Ovary (tissue), 9 donors: ENCODE results near the gene TBPL2. TPM values are rescaled to one million over a fixed set of nuclear protein-coding genes. Genes with fewer than 3 reads are reported as not detected.
"Not testable (repeated sequence)": the region's sequence is repeated elsewhere in the genome, so short reads cannot be mapped to it uniquely, and the experiment has no call there.

ENCODE experiments used
- DNase-seq, 5 donors: peaks; one replicate each; pipeline ENCODE4 v3.0.0-alpha.2; 2019 to 2020
- H3K27ac ChIP-seq, 2 donors: fragments of 200-600 bp; one replicate each; pipeline versions ENCODE4 v1.5.1 to v1.8.0; 2019 to 2022
- H3K27me3 ChIP-seq: fragments of 200-600 bp; one replicate; pipeline ENCODE4 v1.8.0; 2022
- H3K36me3 ChIP-seq: fragments of 200-600 bp; sonication (generic); one replicate; pipeline ENCODE4 v1.5.1; 2019
- H3K4me1 ChIP-seq: one replicate; pipeline ENCODE4 v1.8.1; 2013; ENCODE audit warnings: mild to moderate bottlenecking, moderate library complexity; ENCODE audit not compliant: insufficient read depth
- H3K4me3 ChIP-seq: fragments of 200-600 bp; sonication (generic); one replicate; pipeline ENCODE4 v1.5.1; 2017
- H3K9me3 ChIP-seq, 2 donors: fragments of 200-600 bp in 1 of 2; sonication (generic) in 1 of 2; one replicate each; pipeline versions ENCODE4 v1.5.1 to v1.8.1; 2013 to 2019; ENCODE audit warnings: mild to moderate bottlenecking in 1 of 2, moderate library complexity in 1 of 2
- EP300 ChIP-seq: sonication (generic); formaldehyde crosslinking; IDR thresholded peaks from one replicate; pipeline ENCODE4 v1.6.1; 2017; ENCODE audit warnings: antibody characterized with exemption
- POLR2A ChIP-seq: fragments of 450-650 bp; IDR thresholded peaks from one replicate; pipeline ENCODE4 v1.6.1; 2017; ENCODE audit warnings: antibody characterized with exemption, mild to moderate bottlenecking, moderate library complexity
- WGBS, 3 donors: extraction: QIAGEN DNeasy Blood & Tissue Kit in 1 of 3; methylation state at CpG; one replicate each; pipeline versions ENCODE4 v1.1.5 to v1.1.7; 2013 to 2017; 5-methylcytosine and 5-hydroxymethylcytosine counted together
- intact Hi-C, 4 donors: fragments of 100-400 bp; cut with DNase I; formaldehyde crosslinking; loops; one replicate each; pipeline versions ENCODE4 v1.11.0 to v1.15.1; 2022 to 2023
- polyA plus RNA-seq, 2 donors: library from polyadenylated mRNA; stranded (reverse); fragments of 200-250 nt in 1 of 2; fragments of 350-450 nt in 1 of 2; fragmentation: Illumina TruSeq in 1 of 2; extraction: RNeasy Lipid Tissue Mini Kit (QIAGEN cat#74804) in 1 of 2; gene quantifications; one replicate each; pipeline ENCODE4 v1.2.3, GENCODE V29; 2013 to 2014
- total RNA-seq, 7 donors: library from RNA; depleted of rRNA in 2 of 7; stranded (reverse); fragments of >200 nt in 2 of 7; fragmentation: NEBNext Ultra II Directional in 3 of 7; extraction: Animal tissue kit (Norgen Biotek cat#: 25700) in 3 of 7; gene quantifications; one replicate each; pipeline versions ENCODE4 v1.1.0 to v1.2.4, GENCODE V29; 2016 to 2023
- TF ChIP-seq, protein P1 (sequence below), 3 donors: fragments of 450-650 bp in 2 of 3; fragments of 200-600 bp in 1 of 3; IDR thresholded peaks; one replicate each; pipeline versions ENCODE4 v1.5.1 to v1.8.0; 2016 to 2022; ENCODE audit warnings: antibody characterized with exemption in 3 of 3, mild to moderate bottlenecking in 1 of 3
- donor health status: DM: no; HTN: no; CAD: no; lungs with moderate emphysema.
- donor health status: DM: no; HTN: no; CAD: no.
- donor health status: Bipolar disorder and iron deficiency.
- donor health status: DM: yes; HTN: yes; CAD: no.
- donor health status: DM: no; HTN: no; CAD: no.
- donor health status: DM: yes; HTN: yes; CAD: no.

TBPL2 gene
- total and polyA plus RNA-seq, 9 donors = 0.05 TPM; not detected in 8

DNA sequence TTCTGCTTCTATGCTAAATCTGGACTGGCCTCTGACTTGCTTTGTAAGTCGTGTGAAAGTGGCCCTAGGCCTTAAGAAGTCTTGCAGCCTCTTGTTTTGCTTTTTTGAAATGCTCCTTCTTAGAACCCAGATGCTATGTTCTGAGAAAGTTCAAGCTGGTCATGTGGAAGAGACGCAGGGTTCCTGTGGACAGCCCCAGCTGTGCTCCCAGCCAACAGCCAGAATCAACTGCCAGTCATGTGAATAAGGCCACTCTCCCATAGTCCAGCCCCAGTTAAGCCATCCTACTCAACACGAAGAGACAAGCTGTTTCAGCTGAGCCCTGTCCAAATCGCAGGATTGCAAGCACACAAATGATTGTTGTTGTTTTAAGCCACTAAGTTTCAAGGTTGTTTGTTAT is 37.3 kb upstream of the TBPL2 start:
- H3K27me3 ChIP-seq = no peaks in the 10 kb centered on the region
- H3K4me1 ChIP-seq = no peaks in the 10 kb centered on the region
- DNase-seq = no peak
- H3K4me3 ChIP-seq = no peak overlapping the region
- WGBS, 3 donors = 15 to 32% (median 18%) methylated on average over 4 of the region's 4 CpGs
- intact Hi-C loops = no loop called here
- no peaks in the 10 kb centered on the region for H3K9me3 ChIP-seq
- no peak overlapping the region for H3K27ac ChIP-seq
- no peak for TF ChIP-seq EP300
- TF ChIP-seq, protein P1, sequence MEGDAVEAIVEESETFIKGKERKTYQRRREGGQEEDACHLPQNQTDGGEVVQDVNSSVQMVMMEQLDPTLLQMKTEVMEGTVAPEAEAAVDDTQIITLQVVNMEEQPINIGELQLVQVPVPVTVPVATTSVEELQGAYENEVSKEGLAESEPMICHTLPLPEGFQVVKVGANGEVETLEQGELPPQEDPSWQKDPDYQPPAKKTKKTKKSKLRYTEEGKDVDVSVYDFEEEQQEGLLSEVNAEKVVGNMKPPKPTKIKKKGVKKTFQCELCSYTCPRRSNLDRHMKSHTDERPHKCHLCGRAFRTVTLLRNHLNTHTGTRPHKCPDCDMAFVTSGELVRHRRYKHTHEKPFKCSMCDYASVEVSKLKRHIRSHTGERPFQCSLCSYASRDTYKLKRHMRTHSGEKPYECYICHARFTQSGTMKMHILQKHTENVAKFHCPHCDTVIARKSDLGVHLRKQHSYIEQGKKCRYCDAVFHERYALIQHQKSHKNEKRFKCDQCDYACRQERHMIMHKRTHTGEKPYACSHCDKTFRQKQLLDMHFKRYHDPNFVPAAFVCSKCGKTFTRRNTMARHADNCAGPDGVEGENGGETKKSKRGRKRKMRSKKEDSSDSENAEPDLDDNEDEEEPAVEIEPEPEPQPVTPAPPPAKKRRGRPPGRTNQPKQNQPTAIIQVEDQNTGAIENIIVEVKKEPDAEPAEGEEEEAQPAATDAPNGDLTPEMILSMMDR (IDR thresholded peaks at IDR 0.05) = no peak
- TF ChIP-seq POLR2A = no peak
- H3K36me3 ChIP-seq = no peaks in the 10 kb centered on the region

DNA sequence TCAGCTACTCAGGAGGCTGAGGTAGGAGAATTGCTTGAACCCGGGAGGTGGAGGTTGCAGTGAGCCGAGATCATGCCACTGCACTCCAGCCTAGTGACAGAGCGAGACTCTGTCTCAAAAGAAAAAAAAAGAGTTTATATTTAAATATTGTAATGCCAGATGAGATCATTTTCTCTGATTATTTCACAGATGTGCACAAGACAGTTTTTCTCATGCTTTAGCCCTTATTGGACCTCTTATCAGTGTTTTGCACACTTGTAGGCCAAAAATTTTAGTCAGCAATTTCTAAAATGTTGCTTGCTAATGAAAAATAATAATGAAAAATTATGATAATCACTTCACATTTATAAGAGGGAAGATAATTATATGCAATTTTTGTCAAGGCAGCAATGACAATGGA is 36.0 kb upstream of the TBPL2 start:
- H3K27ac ChIP-seq, H3K4me3 ChIP-seq, DNase-seq, H3K9me3 ChIP-seq, H3K27me3 ChIP-seq, H3K36me3 ChIP-seq, H3K4me1 ChIP-seq, intact Hi-C loops: not testable (repeated sequence)
- 90 to 97% (median 95%) methylated on average over 3 of the region's 3 CpGs for WGBS, 3 donors

DNA sequence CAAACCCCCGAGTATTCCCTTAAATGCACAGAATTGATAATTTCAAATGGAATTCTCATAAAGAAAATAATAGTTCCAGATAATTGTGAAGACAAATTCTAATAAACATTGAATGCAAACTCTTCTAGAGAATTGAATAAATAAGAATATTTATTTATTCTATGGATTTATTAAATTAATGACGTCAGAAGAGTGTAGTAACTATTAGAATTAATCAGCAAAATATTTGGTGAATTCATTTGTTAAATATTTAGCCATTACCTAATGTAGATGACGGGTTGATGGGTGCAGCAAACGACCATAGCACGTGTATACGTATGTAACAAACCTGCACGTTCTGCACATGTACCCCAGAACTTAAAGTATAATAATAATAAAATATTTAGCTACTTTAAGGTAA is 33.4 kb upstream of the TBPL2 start:
- WGBS, 3 donors = 77 to 78% (median 77%) methylated on average over 7 of the region's 7 CpGs
- no peaks in the 10 kb centered on the region for H3K27me3 ChIP-seq
- H3K27ac ChIP-seq = no peak overlapping the region
- intact Hi-C loops = no loop called here
- no peak for DNase-seq
- H3K36me3 ChIP-seq = no peaks in the 10 kb centered on the region
- no peaks in the 10 kb centered on the region for H3K4me1 ChIP-seq
- H3K9me3 ChIP-seq = no peaks in the 10 kb centered on the region
- H3K4me3 ChIP-seq = no peak overlapping the region
- no peak for TF ChIP-seq EP300
- no peak for TF ChIP-seq POLR2A
- TF ChIP-seq, protein P1 (IDR thresholded peaks at IDR 0.05) = no peak

DNA sequence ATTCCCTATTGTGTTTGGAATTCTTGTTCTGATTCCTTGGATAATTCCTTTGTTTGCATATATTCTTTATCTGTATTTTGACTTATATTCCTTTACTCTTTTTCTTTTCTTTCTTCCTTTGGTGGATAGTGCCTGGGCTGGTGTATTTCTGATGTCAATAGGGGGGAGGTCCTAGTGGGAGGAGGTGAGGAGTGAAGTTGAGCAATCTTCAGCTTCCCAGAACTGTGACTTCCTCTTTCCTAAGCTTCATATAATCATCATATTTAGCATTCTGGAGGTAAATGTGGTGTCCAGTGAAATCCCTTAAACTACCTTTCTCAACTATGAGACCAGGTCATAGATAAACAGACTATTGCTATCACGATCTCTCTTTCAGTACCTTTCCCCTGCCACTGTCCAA is 29.6 kb upstream of the TBPL2 start:
- intact Hi-C loops = no loop called here
- H3K9me3 ChIP-seq = peaks cover 0 to 6% of the 10 kb centered on the region in 2 donors
- H3K27ac ChIP-seq = no peak overlapping the region
- TF ChIP-seq EP300 (no peak), POLR2A (no peak)
- TF ChIP-seq, protein P1 (IDR thresholded peaks at IDR 0.05) = no peak
- 95 to 100% (median 100%) methylated on average over 1 of the region's 1 CpG for WGBS, 3 donors
- no peaks in the 10 kb centered on the region for H3K4me1 ChIP-seq
- H3K27me3 ChIP-seq = no peaks in the 10 kb centered on the region
- H3K36me3 ChIP-seq = no peaks in the 10 kb centered on the region
- no peak overlapping the region for H3K4me3 ChIP-seq
- no peak for DNase-seq

DNA sequence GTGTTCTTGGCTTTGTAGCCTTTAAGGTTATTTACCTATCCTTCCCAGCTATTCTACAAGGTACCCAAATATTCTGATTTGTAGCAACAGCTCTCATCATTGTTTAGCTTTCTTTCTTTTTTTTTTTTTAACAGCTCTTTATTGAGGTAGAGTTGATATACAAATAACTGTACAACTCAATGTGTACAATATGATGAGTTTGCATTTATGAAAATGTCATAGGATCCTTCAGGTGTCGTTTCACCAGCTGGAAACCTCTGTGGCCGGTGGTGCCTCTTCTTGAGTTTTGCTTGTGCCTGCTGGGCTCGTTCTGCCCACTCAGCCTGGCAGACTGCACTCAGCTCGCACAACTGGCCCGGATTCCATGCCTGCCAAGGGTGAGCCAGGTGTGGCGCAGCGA is 26.9 kb upstream of the TBPL2 start:
- intact Hi-C loops = no loop called here

More for the DNA sequence above, 26.9 kb upstream of the TBPL2 start:
- Histone ChIP-seq H3K9me3 (peaks cover 0 to 6% of the 10 kb centered on the region in 2 donors), H3K27me3 (no peaks in the 10 kb centered on the region), H3K27ac (no peak overlapping the region), H3K4me3 (no peak overlapping the region), H3K36me3 (no peaks in the 10 kb centered on the region), H3K4me1 (no peaks in the 10 kb centered on the region)
- WGBS, 3 donors = 82 to 96% (median 86%) methylated on average over 7 of the region's 7 CpGs
- no peak for DNase-seq
- TF ChIP-seq, protein P1 (IDR thresholded peaks at IDR 0.05) = no peak
- TF ChIP-seq EP300 = no peak
- TF ChIP-seq POLR2A = no peak
